Chondrocyte (in vitro differentiated cells): ENCODE measurements around the gene NFYC. TPM values are rescaled to one million over a fixed set of nuclear protein-coding genes. Genes with fewer than 3 reads are reported as not detected.
A peak's percentile ranks its signal among the peaks of the same experiment; 100 is the strongest.

Source experiments
- DNase-seq: peaks from one replicate; pipeline ENCODE4 v3.0.0; 2021; ENCODE audit warnings: mixed read lengths, low spot score
- H3K27ac Mint-ChIP-seq: one replicate; pipeline ENCODE4 v1.8.0; 2021; ENCODE audit warnings: mild to moderate bottlenecking, moderate library complexity, mixed read lengths; ENCODE audit not compliant: unreplicated experiment
- H3K27me3 Mint-ChIP-seq: 2 replicates; pipeline ENCODE4 v1.8.0; 2021; ENCODE audit warnings: low read depth, mixed read lengths
- H3K36me3 Mint-ChIP-seq: 2 replicates; pipeline ENCODE4 v1.8.0; 2021; ENCODE audit warnings: low read depth, mixed read lengths
- H3K4me1 Mint-ChIP-seq: 2 replicates; pipeline ENCODE4 v1.8.0; 2021; ENCODE audit warnings: low read depth, mild to moderate bottlenecking, mixed read lengths
- H3K4me3 Mint-ChIP-seq: one replicate; pipeline ENCODE4 v1.8.0; 2021; ENCODE audit warnings: mild to moderate bottlenecking, moderate library complexity, mixed read lengths; ENCODE audit not compliant: unreplicated experiment
- H3K9me3 Mint-ChIP-seq: 2 replicates; pipeline ENCODE4 v1.8.0; 2021; ENCODE audit warnings: low read depth, mixed read lengths
- total RNA-seq: library from RNA; stranded (reverse); gene quantifications from 3 replicates; pipeline ENCODE4 v1.2.1, GENCODE V29; 2021
- TF ChIP-seq, protein P1 (sequence below): fragments of 200-600 bp; sonication (generic); IDR thresholded peaks from 2 replicates; pipeline ENCODE4 v1.5.0; 2021; ENCODE audit warnings: antibody characterized with exemption, mild to moderate bottlenecking, moderate library complexity

NFYC gene
- total RNA-seq, 1 donor from 2014 or later: 35.8 TPM

DNA sequence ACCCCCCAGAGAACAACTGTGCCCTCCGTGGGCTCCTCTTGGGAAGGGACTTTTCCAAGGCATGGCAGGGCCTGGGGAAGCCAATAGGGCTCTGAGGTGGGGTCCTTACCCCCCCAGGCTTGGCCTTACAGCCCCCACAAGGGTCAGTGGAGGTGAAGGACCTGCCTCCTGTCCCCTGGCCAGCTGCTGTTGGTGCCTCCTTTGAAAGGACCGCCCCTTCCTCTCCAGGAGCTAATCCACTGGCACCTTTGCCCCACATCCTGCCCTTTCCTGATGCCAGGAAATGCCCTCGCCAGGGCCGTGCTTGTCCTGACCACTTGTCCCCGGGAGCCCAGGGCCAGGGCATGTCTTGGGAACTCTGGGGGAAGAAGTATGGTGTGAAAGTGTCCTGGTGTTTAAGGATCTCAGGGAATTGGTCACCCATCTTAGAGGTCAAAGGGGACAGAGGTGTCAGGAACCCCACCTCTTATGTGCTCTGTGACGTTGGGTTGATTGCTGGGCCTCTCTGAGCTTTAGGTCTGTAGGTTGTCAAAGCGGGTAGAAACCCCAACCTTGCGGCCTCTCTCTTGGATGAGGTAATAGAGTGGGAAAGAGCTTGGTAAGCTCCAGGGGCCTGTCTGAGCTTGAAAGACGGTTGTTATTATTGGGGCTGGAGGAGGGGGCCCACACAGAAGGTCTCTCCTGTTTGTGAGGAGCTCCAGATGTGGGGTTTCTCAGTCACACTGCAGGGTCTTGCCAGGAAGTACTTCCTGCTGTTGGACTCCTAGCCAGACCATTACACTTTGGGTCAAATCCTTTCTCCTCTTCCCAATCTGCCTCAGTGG lies 94.9 kb downstream of the NFYC start:
- Mint-ChIP-seq H3K4me3 (no peak overlapping the region), H3K36me3 (no peaks in the 10 kb centered on the region), H3K9me3 (no peaks in the 10 kb centered on the region), H3K27ac (no peak overlapping the region), H3K27me3 (peaks cover 3% of the 10 kb centered on the region), H3K4me1 (peaks cover 31% of the 10 kb centered on the region)
- TF ChIP-seq, protein P1, sequence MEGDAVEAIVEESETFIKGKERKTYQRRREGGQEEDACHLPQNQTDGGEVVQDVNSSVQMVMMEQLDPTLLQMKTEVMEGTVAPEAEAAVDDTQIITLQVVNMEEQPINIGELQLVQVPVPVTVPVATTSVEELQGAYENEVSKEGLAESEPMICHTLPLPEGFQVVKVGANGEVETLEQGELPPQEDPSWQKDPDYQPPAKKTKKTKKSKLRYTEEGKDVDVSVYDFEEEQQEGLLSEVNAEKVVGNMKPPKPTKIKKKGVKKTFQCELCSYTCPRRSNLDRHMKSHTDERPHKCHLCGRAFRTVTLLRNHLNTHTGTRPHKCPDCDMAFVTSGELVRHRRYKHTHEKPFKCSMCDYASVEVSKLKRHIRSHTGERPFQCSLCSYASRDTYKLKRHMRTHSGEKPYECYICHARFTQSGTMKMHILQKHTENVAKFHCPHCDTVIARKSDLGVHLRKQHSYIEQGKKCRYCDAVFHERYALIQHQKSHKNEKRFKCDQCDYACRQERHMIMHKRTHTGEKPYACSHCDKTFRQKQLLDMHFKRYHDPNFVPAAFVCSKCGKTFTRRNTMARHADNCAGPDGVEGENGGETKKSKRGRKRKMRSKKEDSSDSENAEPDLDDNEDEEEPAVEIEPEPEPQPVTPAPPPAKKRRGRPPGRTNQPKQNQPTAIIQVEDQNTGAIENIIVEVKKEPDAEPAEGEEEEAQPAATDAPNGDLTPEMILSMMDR: no peak
- DNase-seq: peak; percentile 62

DNA sequence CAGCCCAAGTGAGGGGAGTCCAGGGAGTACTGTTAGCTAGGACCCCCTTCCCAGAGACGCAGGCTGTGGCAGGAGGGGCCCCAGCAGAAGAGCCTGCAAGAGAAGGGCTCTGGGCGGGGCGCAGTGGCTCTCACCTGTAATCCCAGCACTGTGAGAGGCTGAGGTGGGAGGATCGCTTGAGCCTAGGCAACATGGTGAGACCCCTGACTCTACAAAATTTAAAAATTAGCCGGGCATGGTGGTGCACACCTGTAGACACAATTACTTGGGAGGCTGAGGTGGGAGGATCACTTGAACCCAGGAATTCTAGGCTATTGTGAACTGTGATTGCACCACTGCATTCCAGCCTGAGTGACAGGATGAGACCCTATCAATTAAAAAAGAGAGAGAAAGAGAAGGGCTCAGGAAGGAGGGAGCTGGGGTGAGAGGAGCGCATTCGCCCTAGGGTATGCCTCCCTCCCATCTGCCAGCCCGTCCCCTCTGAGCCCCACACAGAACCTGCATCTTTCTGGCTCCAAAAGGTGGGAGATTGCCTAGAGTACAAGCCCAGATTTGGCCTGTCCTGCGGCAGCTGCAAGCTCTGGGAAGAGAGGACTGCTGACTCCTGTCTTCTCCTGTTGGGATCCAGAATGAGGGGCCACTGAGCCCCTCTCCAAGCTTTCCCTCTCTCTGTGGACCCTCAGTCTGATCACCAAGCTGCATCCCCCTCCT lies 95.6 kb downstream of the NFYC start:
- peaks cover 3% of the 10 kb centered on the region for H3K27me3 Mint-ChIP-seq

DNA sequence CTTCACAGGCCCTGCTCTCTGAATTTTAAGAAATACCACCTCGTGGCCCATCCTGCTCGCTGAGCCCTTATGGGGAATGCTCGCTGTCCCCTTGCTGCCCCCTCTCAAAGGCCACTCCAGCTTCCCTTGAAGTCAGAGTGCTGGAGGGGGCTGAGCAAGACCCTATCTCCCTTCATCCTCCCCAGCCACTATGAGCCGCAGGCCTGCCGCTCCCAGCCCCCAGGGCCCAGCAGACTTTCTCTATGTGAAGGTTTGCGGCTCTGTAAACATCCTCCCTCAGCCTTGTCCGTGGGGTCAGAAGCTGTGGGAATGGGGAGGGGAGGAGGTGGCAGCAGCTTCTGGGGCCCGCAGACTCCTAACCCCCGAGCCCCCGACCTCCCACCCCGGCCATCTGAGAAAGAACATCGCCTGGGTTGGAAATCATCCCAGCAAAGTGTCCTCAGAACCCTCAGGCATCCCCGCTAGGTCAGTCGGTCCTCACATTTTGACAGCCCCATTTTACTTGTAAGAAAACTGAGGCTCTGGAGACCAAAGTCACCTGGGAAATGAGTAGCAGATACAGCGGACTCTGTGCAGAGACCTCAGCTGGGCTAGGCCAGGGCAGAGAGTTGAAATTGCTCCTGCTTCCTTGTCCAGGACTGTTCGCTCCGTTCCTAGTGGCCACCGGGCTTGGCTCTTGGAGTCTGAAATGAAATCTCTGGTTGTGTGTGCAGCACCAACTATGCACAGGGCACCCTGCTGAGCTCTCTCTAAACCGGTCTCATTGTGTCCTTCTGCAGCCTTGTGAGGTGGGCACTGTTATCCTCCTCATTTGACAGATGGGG lies 96.4 kb downstream of the NFYC start:
- TF ChIP-seq, protein P1: no peak
- H3K36me3 Mint-ChIP-seq: no peaks in the 10 kb centered on the region
- peaks cover 27% of the 10 kb centered on the region for H3K4me1 Mint-ChIP-seq
- H3K27me3 Mint-ChIP-seq: peaks cover 3% of the 10 kb centered on the region
- no peaks in the 10 kb centered on the region for H3K9me3 Mint-ChIP-seq
- no peak for DNase-seq
- H3K4me3 Mint-ChIP-seq: no peak overlapping the region
- no peak overlapping the region for H3K27ac Mint-ChIP-seq

More for the DNA sequence above, 95.6 kb downstream of the NFYC start:
- DNase-seq: no peak
- no peaks in the 10 kb centered on the region for H3K36me3 Mint-ChIP-seq
- no peak overlapping the region for H3K27ac Mint-ChIP-seq
- TF ChIP-seq, protein P1: no peak
- H3K9me3 Mint-ChIP-seq: no peaks in the 10 kb centered on the region
- H3K4me3 Mint-ChIP-seq: no peak overlapping the region
- H3K4me1 Mint-ChIP-seq: peaks cover 33% of the 10 kb centered on the region

DNA sequence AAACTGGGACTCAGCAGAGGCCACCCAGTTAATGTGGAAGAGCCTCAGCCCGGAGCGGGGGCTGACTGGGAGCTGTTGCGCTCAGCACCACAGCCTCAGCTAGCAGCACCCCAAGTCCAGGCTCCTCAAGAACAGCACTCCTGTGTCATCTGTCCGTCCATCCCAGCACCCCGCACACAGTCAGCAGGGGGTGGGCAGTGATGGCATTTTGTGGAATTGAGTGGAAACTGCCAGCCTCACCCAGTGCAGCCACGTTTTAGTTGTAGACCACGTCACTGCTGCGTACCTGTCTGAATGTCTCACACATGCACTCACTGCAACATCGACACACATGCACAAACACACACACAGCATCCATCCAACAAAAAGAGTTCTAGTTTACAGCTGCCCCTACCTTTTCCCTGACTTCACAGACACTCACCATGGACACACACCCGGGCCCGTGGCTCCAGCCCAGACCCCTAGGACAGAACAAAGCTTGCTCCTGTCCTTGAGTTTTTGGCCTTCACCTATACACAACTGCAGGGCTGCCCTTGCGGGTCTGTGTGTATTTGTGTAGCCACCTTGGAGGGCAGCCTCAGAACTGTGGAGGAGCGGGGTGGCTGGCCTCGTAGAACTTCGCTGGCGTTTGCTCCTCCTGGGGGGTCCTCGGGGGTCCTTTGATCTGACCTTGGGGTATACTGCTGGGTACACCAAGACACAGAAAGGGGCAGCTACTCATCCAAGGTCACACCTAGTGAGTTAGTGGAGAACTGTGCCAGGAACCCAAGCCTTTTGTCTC lies 97.2 kb downstream of the NFYC start:
- DNase-seq: no peak
- Mint-ChIP-seq H3K9me3 (no peaks in the 10 kb centered on the region), H3K4me1 (peaks cover 22% of the 10 kb centered on the region), H3K36me3 (peaks cover 2% of the 10 kb centered on the region), H3K4me3 (no peak overlapping the region), H3K27me3 (peaks cover 6% of the 10 kb centered on the region), H3K27ac (no peak overlapping the region)
- TF ChIP-seq, protein P1: no peak
